WI38 (cell line): ENCODE measurements around the gene FADS3.

ENCODE experiments used
- H3K4me3 ChIP-seq: 2 replicates; pipeline ENCODE4 v1.5.1; 2011; ENCODE audit warnings: low read depth, mild to moderate bottlenecking, control low read depth, low read length
- CTCF ChIP-seq: IDR thresholded peaks from 2 replicates; pipeline ENCODE4 v1.5.1; 2012; ENCODE audit warnings: low read depth, mild to moderate bottlenecking, control low read depth, low read length

The FADS3 gene

GRCh38 chr11:61869429-61869707, 22.0 kb downstream of the FADS3 start:
- TF ChIP-seq CTCF: no peak
- H3K4me3 ChIP-seq: no peak overlapping the region

- H3K4me3 ChIP-seq: no peak overlapping the region
- no peak for TF ChIP-seq CTCF
Measured at GRCh38 chr11:61868571-61869428, 22.5 kb downstream of the FADS3 start.

GRCh38 chr11:61866958-61867343, 24.4 kb downstream of the FADS3 start:
- TF ChIP-seq CTCF: no peak
- H3K4me3 ChIP-seq: no peak overlapping the region

GRCh38 chr11:61866231-61866957, 25.0 kb downstream of the FADS3 start:
- no peak for TF ChIP-seq CTCF
- no peak overlapping the region for H3K4me3 ChIP-seq

- no peak for TF ChIP-seq CTCF
Measured at GRCh38 chr11:61864814-61865775, 26.2 kb downstream of the FADS3 start.

GRCh38 chr11:61863548-61864081, 27.7 kb downstream of the FADS3 start:
- H3K4me3 ChIP-seq: no peak overlapping the region
- no peak for TF ChIP-seq CTCF

More at GRCh38 chr11:61864814-61865775, 26.2 kb downstream of the FADS3 start:
- no peak overlapping the region for H3K4me3 ChIP-seq
